Activated CD8-positive, alpha-beta memory T cell treated with anti-CD3 and anti-CD28 coated beads for 24 hours (primary cell): ENCODE data around the gene CAPN3.

Experiments used
- DNase-seq: peaks from one replicate; pipeline ENCODE4 v3.0.0-alpha.2; 2020

Gene CAPN3

DNA sequence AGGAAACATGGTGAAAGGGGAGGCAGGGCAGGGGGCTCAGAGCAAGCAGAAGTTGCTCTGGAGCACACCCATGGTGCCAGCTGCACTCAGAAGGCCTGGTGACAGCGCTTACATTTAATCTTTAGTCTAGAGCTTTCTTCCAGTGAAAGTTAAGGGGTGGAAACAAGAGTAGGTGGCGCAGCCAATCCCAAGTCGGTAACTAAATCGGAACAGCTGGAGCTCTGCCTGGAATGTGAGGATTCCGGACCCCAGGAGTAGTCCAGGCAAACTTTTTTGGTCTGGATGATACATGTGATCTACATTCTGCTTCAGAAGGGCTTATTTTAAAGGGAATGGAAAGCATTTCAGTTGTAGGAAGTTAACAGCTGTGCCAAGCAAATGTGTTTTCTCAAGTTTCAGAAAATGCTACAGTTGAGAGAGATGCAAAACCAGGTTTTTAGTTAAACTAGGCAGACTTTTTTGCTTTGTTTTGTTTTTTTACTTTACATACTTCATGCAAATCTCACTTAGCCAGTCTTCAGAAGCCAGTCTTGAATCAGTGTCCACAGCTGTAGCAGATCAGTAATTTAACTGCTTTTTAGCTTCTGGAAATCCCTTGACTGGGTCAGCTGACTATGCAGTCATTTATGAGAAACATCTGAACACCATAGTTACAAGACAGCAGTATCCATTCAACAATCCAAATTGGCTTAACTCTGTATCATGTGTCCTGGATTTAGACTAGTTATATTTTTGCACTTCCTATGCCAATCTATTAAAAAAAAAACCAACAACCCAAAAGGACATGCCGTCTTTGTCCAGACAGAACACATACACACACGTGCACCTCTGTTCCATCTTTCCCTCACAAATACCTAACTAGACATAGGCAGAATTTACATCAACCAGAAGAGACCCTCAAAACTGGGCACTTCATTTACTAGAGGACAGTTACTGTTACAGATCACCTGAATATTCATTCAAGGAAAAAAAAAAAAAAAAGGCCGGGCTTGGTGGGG lies 98.4 kb downstream of the CAPN3 start:
- DNase-seq, result no peak

DNA sequence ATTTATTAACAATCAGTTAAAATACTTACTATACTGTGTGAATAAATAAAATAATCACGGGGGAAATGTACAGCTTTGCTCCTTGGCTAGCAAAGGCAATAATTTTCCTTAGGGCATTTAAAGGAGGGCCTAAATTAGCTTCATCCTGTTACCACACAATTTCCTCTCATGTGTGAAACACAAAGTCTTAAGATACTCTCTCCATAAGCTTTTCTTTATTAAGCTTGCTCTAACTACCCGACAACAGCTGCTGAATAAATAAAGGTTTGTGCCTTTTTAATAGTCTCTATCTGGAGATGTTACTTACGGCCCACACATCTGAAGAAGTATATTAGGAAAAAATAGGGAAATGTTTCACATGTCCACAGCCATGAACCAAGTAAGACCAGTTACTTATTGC lies 102.0 kb downstream of the CAPN3 start:
- no peak for DNase-seq
